HEK293T (cell line): ENCODE data around the gene CCDC15.

Experiments
- CTCF ChIA-PET: fragments of 350-600 bp; formaldehyde crosslinking; extraction: SDS; loops from one replicate; lab custom pipeline; 2021; ENCODE audit warnings: antibody characterized with exemption, inconsistent platforms; lab: Yijun Ruan, JAX
- POLR2A ChIA-PET: fragments of 350-600 bp; formaldehyde crosslinking; extraction: SDS; loops from one replicate; lab custom pipeline; 2020; ENCODE audit warnings: antibody characterized with exemption, inconsistent platforms; lab: Yijun Ruan, JAX
- DNase-seq: peaks from one replicate; pipeline ENCODE4 v3.0.0; 2012; ENCODE audit warnings: mixed read lengths; ENCODE audit errors: extremely low spot score
- ARNT ChIP-seq: fragments of 450-650 bp; IDR thresholded peaks from 2 replicates; pipeline ENCODE4 v1.6.1; 2017; ENCODE audit warnings: mild to moderate bottlenecking
- BHLHE40 ChIP-seq: fragments of 450-650 bp; IDR thresholded peaks from 2 replicates; pipeline ENCODE4 v1.6.1; 2016; ENCODE audit warnings: mild to moderate bottlenecking, moderate library complexity, borderline replicate concordance
- CTBP1 ChIP-seq: fragments of 450-650 bp; IDR thresholded peaks from 2 replicates; pipeline ENCODE4 v1.6.1; 2016; ENCODE audit warnings: borderline replicate concordance
- ELF4 ChIP-seq: fragments of 450-650 bp; IDR thresholded peaks from 2 replicates; pipeline ENCODE4 v1.6.1; 2017; ENCODE audit warnings: antibody characterized with exemption
- FOXA1 ChIP-seq: fragments of 450-650 bp; IDR thresholded peaks from 2 replicates; pipeline ENCODE4 v1.6.1; 2016; ENCODE audit warnings: mild to moderate bottlenecking
- FOXK2 ChIP-seq: fragments of 450-650 bp; IDR thresholded peaks from 2 replicates; pipeline ENCODE4 v1.6.1; 2016; ENCODE audit warnings: mild to moderate bottlenecking
- FOXM1 ChIP-seq: fragments of 450-650 bp; IDR thresholded peaks from 2 replicates; pipeline ENCODE4 v1.6.1; 2017; ENCODE audit warnings: mild to moderate bottlenecking, borderline replicate concordance
- HDGF ChIP-seq: fragments of 450-650 bp; IDR thresholded peaks from 2 replicates; pipeline ENCODE4 v1.6.1; 2017; ENCODE audit warnings: antibody characterized with exemption, borderline replicate concordance
- L3MBTL2 ChIP-seq: fragments of 450-650 bp; conservative IDR thresholded peaks from 2 replicates; pipeline ENCODE4 v1.6.1; 2016; ENCODE audit warnings: mild to moderate bottlenecking
- LEF1 ChIP-seq: fragments of 450-650 bp; IDR thresholded peaks from 2 replicates; pipeline ENCODE4 v1.6.1; 2017; ENCODE audit warnings: mild to moderate bottlenecking, borderline replicate concordance
- NFRKB ChIP-seq: fragments of 450-650 bp; IDR thresholded peaks from 2 replicates; pipeline ENCODE4 v1.6.1; 2016; ENCODE audit warnings: mild to moderate bottlenecking, moderate library complexity
- SP1 ChIP-seq: fragments of 450-650 bp; IDR thresholded peaks from 2 replicates; pipeline ENCODE4 v1.6.1; 2017
- SUZ12 ChIP-seq: fragments of 450-650 bp; IDR thresholded peaks from 2 replicates; pipeline ENCODE4 v1.6.1; 2016; ENCODE audit warnings: mild to moderate bottlenecking
- TARDBP ChIP-seq: fragments of 450-650 bp; IDR thresholded peaks from 2 replicates; pipeline ENCODE4 v1.6.1; 2016
- ZNF384 ChIP-seq: fragments of 450-650 bp; IDR thresholded peaks from 2 replicates; pipeline ENCODE4 v1.6.1; 2016
- TF ChIP-seq, protein P1 (sequence below): fragments of 450-650 bp; IDR thresholded peaks from 2 replicates; pipeline ENCODE4 v1.6.1; 2016

The CCDC15 gene

DNA sequence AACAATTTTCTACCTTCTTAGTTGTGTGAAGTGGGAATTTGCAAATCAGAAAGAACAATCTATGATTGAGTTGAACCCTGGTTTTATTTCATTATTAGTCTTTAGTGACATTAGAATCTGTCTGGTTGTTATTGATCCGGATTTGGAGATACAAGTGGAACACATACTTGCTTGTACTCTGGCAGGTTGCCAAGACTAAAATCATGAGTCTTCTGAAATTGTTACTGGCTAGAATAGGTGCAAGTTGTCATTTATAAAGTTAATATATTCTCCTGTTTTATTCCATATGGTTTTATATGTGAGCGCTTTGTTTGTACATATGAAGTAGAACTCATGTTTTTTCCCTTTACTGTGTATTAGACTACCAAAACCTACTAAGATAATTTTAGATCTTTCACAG, 23.0 kb downstream of the CCDC15 start:
- POLR2A ChIA-PET: no interaction called here
- TF ChIP-seq LEF1: no peak
- TF ChIP-seq, protein P1, sequence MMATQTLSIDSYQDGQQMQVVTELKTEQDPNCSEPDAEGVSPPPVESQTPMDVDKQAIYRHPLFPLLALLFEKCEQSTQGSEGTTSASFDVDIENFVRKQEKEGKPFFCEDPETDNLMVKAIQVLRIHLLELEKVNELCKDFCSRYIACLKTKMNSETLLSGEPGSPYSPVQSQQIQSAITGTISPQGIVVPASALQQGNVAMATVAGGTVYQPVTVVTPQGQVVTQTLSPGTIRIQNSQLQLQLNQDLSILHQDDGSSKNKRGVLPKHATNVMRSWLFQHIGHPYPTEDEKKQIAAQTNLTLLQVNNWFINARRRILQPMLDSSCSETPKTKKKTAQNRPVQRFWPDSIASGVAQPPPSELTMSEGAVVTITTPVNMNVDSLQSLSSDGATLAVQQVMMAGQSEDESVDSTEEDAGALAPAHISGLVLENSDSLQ: no peak
- no peak for TF ChIP-seq BHLHE40
- no peak for TF ChIP-seq TARDBP
- no peak for TF ChIP-seq HDGF
- no peak for TF ChIP-seq CTBP1
- CTCF ChIA-PET: no interaction called here
- DNase-seq: no peak

DNA sequence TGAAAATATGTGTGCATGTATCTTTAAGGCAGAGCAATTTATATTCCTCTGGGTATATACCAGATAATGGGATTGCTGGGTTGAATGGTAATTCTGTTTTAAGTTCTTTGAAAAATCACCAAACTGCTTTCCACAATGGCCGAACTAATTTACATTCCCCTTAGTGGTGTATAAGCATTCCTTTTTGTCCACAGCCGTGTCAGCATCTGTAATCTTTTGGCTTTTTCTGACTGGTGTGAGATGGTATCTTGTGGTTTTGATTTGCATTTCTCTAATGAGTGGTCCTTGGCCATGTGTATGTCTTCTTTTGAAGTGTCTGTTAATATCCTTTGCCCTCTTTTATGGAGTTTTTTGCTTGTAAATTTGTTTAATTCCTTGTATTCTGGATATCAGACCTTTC, 24.3 kb downstream of the CCDC15 start:
- TF ChIP-seq NFRKB: no peak
- no peak for TF ChIP-seq ELF4
- TF ChIP-seq FOXM1: no peak
- no peak for TF ChIP-seq L3MBTL2
- DNase-seq: no peak
- ChIA-PET POLR2A (no interaction called here), CTCF (no interaction called here)

DNA sequence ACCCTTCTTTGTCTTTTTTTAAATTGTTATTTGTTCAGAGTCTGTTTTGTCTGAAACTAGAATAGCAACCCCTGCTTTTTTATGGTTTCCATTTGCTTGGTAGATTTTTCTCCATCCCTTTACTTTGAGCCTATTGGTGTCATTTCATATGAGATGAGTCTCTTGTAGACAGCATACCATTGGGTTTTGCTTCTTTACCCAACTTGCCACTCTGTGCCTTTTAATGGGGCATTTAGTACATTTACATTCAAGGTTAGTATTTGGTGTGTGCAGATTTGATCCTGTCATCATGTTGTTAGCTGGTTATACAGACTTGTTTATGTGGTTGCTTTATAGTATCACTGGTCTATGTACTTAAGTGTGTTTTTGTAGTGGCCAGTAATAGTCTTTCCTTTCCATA, 28.0 kb downstream of the CCDC15 start:
- TF ChIP-seq ELF4 (no peak), TARDBP (no peak), BHLHE40 (no peak), ZNF384 (no peak)
- TF ChIP-seq, protein P1: no peak
- POLR2A ChIA-PET: no interaction called here
- CTCF ChIA-PET: interaction anchor here (0.7 kb wide), 1 partner anchor 375 kb away, joined by 3 read pairs; no protein-coding TSS in a partner anchor
- no peak for DNase-seq

DNA sequence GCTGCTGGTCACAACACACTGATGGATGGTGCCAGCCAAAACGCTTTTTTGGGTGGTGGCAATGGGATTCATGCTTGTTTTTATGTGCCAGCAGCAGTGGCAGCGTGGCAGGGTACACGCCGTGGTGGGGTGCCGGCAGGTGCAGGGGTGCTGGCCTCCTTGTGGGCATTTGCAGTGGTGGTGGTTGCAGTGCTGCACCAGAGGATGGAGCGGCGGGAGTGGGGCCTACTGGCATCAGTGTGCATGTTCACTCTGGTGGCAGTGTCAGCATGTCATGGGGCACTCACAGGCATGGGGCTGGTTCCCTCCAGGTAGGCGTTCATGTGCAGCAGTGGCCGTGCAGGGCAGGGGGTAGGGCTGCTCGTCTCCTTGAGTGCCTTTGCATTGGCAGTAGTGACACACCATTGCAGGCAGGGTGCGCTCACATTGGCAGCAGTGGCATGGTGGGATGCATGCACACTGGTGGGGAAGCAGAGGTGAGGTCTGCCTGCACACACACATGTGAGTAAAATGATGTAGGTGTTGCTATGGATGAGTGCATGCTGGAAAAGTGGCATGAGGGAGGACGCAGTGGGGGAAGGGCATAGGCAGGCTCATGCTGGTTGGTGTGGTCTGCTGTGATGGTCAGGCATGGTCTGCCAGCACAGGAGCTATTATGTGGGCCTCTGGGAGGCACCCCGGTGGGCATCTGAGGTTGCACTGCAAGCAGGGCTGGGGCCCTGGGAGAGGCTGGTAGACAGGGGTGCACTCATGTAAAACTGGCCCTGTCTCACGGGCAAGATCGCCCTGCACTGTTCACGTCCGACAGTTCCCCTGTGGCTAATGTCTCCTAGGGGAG, 29.9 kb downstream of the CCDC15 start:
- no peak for DNase-seq
- ChIA-PET CTCF (no interaction called here), POLR2A (no interaction called here)
- TF ChIP-seq NFRKB (no peak), ARNT (no peak), ZNF384 (no peak), ELF4 (no peak), HDGF (no peak), FOXM1 (no peak), FOXA1 (no peak), SUZ12 (no peak), SP1 (no peak), FOXK2 (no peak), CTBP1 (no peak), TARDBP (no peak), BHLHE40 (no peak), L3MBTL2 (no peak), LEF1 (no peak)
- TF ChIP-seq, protein P1: no peak

DNA sequence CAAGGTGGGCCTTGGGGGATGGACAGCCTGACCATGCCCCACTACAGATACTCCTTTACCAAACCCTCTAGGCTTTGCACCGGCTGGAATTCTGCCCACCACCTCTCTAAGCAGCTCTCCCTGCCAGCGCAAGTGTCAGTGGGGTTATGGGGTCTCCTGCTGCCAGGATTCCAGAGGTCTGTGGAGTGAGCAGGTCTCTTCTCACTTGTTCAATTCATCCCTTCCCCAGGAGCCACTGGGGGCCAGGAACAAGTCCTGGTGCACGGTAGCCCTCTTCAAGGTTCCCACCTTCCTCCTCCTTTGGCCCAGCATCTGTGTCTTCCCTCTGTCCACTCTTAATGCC, 30.5 kb downstream of the CCDC15 start:
- no peak for DNase-seq
- TF ChIP-seq ZNF384 (no peak), CTBP1 (no peak), FOXA1 (no peak), ARNT (no peak), SP1 (no peak), L3MBTL2 (no peak), TARDBP (no peak), FOXK2 (no peak), SUZ12 (no peak), LEF1 (no peak), BHLHE40 (no peak), HDGF (no peak), FOXM1 (no peak)
- TF ChIP-seq, protein P1: no peak
- CTCF ChIA-PET: no interaction called here
- POLR2A ChIA-PET: no interaction called here

DNA sequence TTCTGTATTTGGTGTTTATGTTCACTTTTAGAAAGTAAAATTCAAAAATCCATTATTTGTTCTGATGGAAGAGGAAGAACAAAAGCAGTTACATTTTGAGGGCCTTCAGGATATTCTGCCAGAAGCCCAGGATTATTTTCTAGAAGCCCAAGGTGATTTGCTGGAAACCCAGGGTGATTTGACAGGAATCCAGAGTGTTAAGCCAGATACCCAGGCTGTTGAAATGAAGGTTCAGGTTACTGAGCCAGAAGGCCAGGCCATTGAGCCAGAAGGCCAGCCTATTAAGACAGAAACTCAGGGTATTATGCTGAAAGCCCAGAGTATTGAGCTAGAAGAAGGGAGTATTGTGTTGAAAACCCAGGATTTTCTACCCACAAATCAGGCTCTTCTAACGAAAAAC, 33.1 kb downstream of the CCDC15 start:
- CTCF ChIA-PET: no interaction called here
- TF ChIP-seq FOXA1 (no peak), HDGF (no peak), CTBP1 (no peak), BHLHE40 (no peak), ELF4 (no peak), SP1 (no peak), FOXM1 (no peak), FOXK2 (no peak), NFRKB (no peak), L3MBTL2 (no peak), ARNT (no peak), ZNF384 (no peak), TARDBP (no peak), LEF1 (no peak), SUZ12 (no peak)
- TF ChIP-seq, protein P1: no peak
- POLR2A ChIA-PET: no interaction called here
- DNase-seq: no peak
